Measurements from ENCODE around the gene PNPLA2. TPM values are rescaled to one million over a fixed set of nuclear protein-coding genes. Genes with fewer than 3 reads are reported as not detected.

Gene PNPLA2
- total and polyA plus RNA-seq, 2 donors (not counting 1 experiment from before 2014, with no cell fraction given): 16.2 to 33.9 TPM

GRCh38 chr11:803770-804598, 14.7 kb upstream of the PNPLA2 start:
- H3K4me1 ChIP-seq (ENCODE audit: control insufficient read depth, extremely low read depth, insufficient read depth, low read length): peaks cover 12% of the 10 kb centered on the region
- H3K9me3 ChIP-seq (ENCODE audit: control insufficient read depth, insufficient read depth, low read depth, low read length): no peaks in the 10 kb centered on the region
- H3K27ac ChIP-seq (ENCODE audit: insufficient read depth, low read length): peak overlapping the region; percentile 57
- peaks cover 9% of the 10 kb centered on the region for H3K79me2 ChIP-seq (ENCODE audit: control insufficient read depth, insufficient read depth, low read length)
- no peak for DNase-seq (ENCODE audit: low read depth in 2 of 2)
- no peak overlapping the region for H2AFZ ChIP-seq (ENCODE audit: low read length)
- no peaks in the 10 kb centered on the region for H4K20me1 ChIP-seq (ENCODE audit: control insufficient read depth, extremely low read depth, insufficient read depth, low read length)
- no peaks in the 10 kb centered on the region for H3K27me3 ChIP-seq (ENCODE audit: control insufficient read depth, insufficient read depth, low read length)
- peaks cover 20% of the 10 kb centered on the region for H3K36me3 ChIP-seq (ENCODE audit: control insufficient read depth, insufficient read depth, low read length)
- TF ChIP-seq CTCF (conservative IDR thresholded peaks at IDR 0.05 in 1 of 2, IDR thresholded peaks at IDR 0.05 in 1 of 2; ENCODE audit: low read depth in 1 of 2, low read length in 2 of 2): no peak
- H3K4me3 ChIP-seq (replicated peaks in 1 of 4; ENCODE audit: control extremely low read depth in 1 of 4, insufficient read depth in 1 of 4, low read depth in 3 of 4, low read length in 4 of 4): peak overlapping the region; percentile 54 to 73 (median 60)
- H3K9ac ChIP-seq (ENCODE audit: insufficient read depth, low read length): peak overlapping the region; percentile 20
- peak overlapping the region; percentile 97 for H3K4me2 ChIP-seq (ENCODE audit: extremely low read depth, insufficient read depth, low read length)

- TF ChIP-seq CTCF (conservative IDR thresholded peaks at IDR 0.05 in 1 of 2, IDR thresholded peaks at IDR 0.05 in 1 of 2; ENCODE audit: low read depth in 1 of 2, low read length in 2 of 2): no peak
- no peak for DNase-seq (ENCODE audit: low read depth in 2 of 2)
- Histone ChIP-seq H3K4me3 (replicated peaks in 1 of 4; ENCODE audit: control extremely low read depth in 1 of 4, insufficient read depth in 1 of 4, low read depth in 3 of 4, low read length in 4 of 4) (peak overlapping the region; percentile 54 to 73 (median 60)), H3K27me3 (ENCODE audit: control insufficient read depth, insufficient read depth, low read length) (no peaks in the 10 kb centered on the region), H3K9ac (ENCODE audit: insufficient read depth, low read length) (no peak overlapping the region), H2AFZ (ENCODE audit: low read length) (no peak overlapping the region), H3K79me2 (ENCODE audit: control insufficient read depth, insufficient read depth, low read length) (peaks cover 10% of the 10 kb centered on the region), H3K27ac (ENCODE audit: insufficient read depth, low read length) (peak overlapping the region; percentile 57), H3K9me3 (ENCODE audit: control insufficient read depth, insufficient read depth, low read depth, low read length) (no peaks in the 10 kb centered on the region), H3K36me3 (ENCODE audit: control insufficient read depth, insufficient read depth, low read length) (peaks cover 20% of the 10 kb centered on the region), H3K4me2 (ENCODE audit: extremely low read depth, insufficient read depth, low read length) (peak overlapping the region; percentile 97), H4K20me1 (ENCODE audit: control insufficient read depth, extremely low read depth, insufficient read depth, low read length) (no peaks in the 10 kb centered on the region), H3K4me1 (ENCODE audit: control insufficient read depth, extremely low read depth, insufficient read depth, low read length) (peaks cover 12% of the 10 kb centered on the region)
Measured at GRCh38 chr11:804599-804964, 14.1 kb upstream of the PNPLA2 start.

GRCh38 chr11:808427-809286, 10.1 kb upstream of the PNPLA2 start:
- H3K36me3 ChIP-seq (ENCODE audit: control insufficient read depth, insufficient read depth, low read length): peaks cover 21% of the 10 kb centered on the region
- H3K9ac ChIP-seq (ENCODE audit: insufficient read depth, low read length): peak overlapping the region; percentile 99
- H2AFZ ChIP-seq (ENCODE audit: low read length): peak overlapping the region; percentile 31
- no peak for DNase-seq (ENCODE audit: low read depth in 2 of 2)
- H3K27ac ChIP-seq (ENCODE audit: insufficient read depth, low read length): peak overlapping the region; percentile 96
- H3K79me2 ChIP-seq (ENCODE audit: control insufficient read depth, insufficient read depth, low read length): peaks cover 38% of the 10 kb centered on the region
- peak overlapping the region; percentile 78 to 98 (median 94) for H3K4me3 ChIP-seq (replicated peaks in 1 of 4; ENCODE audit: control extremely low read depth in 1 of 4, insufficient read depth in 1 of 4, low read depth in 3 of 4, low read length in 4 of 4)
- no peaks in the 10 kb centered on the region for H4K20me1 ChIP-seq (ENCODE audit: control insufficient read depth, extremely low read depth, insufficient read depth, low read length)
- H3K9me3 ChIP-seq (ENCODE audit: control insufficient read depth, insufficient read depth, low read depth, low read length): no peaks in the 10 kb centered on the region
- H3K4me1 ChIP-seq (ENCODE audit: control insufficient read depth, extremely low read depth, insufficient read depth, low read length): peaks cover 19% of the 10 kb centered on the region
- H3K4me2 ChIP-seq (ENCODE audit: extremely low read depth, insufficient read depth, low read length): peak overlapping the region; percentile 98
- TF ChIP-seq CTCF (conservative IDR thresholded peaks at IDR 0.05 in 1 of 2, IDR thresholded peaks at IDR 0.05 in 1 of 2; ENCODE audit: low read depth in 1 of 2, low read length in 2 of 2) (no peak), EZH2 (IDR thresholded peaks at IDR 0.05; ENCODE audit: low read length, missing control alignments) (no peak)
- no peaks in the 10 kb centered on the region for H3K27me3 ChIP-seq (ENCODE audit: control insufficient read depth, insufficient read depth, low read length)
